K562 (cell line): ENCODE data around the gene MARCHF3. TPM values are rescaled to one million over a fixed set of nuclear protein-coding genes. Genes with fewer than 3 reads are reported as not detected.
A peak's percentile ranks its signal among the peaks of the same experiment; 100 is the strongest.

ENCODE experiments used
- ADNP ChIP-seq: fragments of 200-800 bp; sonication (Bioruptor generic); IDR thresholded peaks from 2 replicates; pipeline ENCODE4 v1.6.1; 2016; ENCODE audit warnings: missing genetic modification characterization, missing compliant biosample characterization
- CAMTA2 ChIP-seq: fragments of 250-450 bp; sonication (Bioruptor Pico); conservative IDR thresholded peaks from 2 replicates; pipeline ENCODE4 v1.5.1; 2022
- CBX2 ChIP-seq: fragments of 200-600 bp; sonication (generic); IDR thresholded peaks from one replicate; pipeline ENCODE4 v1.6.1; 2012; ENCODE audit warnings: mild to moderate bottlenecking, low read length, inconsistent platforms; ENCODE audit not compliant: insufficient read depth, poor library complexity, severe bottlenecking
- CBX3 ChIP-seq, 2 experiments: IDR thresholded peaks; 1 replicate in 1 of 2; 2 replicates in 1 of 2; pipeline ENCODE4 v1.6.1; 2012; ENCODE audit warnings: inconsistent platforms in 2 of 2, low read length in 2 of 2, borderline replicate concordance in 1 of 2, control low read depth in 1 of 2
- CSDE1 ChIP-seq, 2 experiments: fragments of 450-650 bp; IDR thresholded peaks; 2 replicates each; pipeline ENCODE4 v1.6.1; 2016; ENCODE audit warnings: mild to moderate bottlenecking in 1 of 2
- FOXJ3 ChIP-seq: sonication (generic); formaldehyde crosslinking; IDR thresholded peaks from 2 replicates; pipeline ENCODE4 v1.4.0; 2020; ENCODE audit warnings: mild to moderate bottlenecking, missing genetic modification reagents
- NCOA1 ChIP-seq: fragments of 450-650 bp; IDR thresholded peaks from 2 replicates; pipeline ENCODE4 v1.6.1; 2016; ENCODE audit warnings: low read depth
- polyA plus RNA-seq, 8 experiments: library from polyadenylated mRNA; depleted of rRNA in 4 of 8; stranded (reverse) in 5 of 8; unstranded in 3 of 8; fragments of >200 nt; fragmentation: Nextera tagmentation in 2 of 8; fragmentation: Illumina TruSeq in 1 of 8; extraction: Ambion mirVana in 2 of 8; extraction: Trizol in 1 of 8; gene quantifications; 2 replicates each; pipeline versions ENCODE4 v1.2.1 to v1.2.3, GENCODE V29; 2011 to 2014; ENCODE audit warnings: inconsistent platforms in 1 of 8, missing spikeins in 1 of 8
- total RNA-seq, 7 experiments: library from RNA; depleted of rRNA in 6 of 7; stranded (reverse); fragments of >200 nt in 6 of 7; fragmentation: Illumina TruSeq in 2 of 7; extraction: Trizol in 2 of 7; gene quantifications; 2 replicates each; pipeline versions ENCODE4 v1.2.1 to v1.2.3, GENCODE V29; 2011 to 2021; ENCODE audit warnings: low replicate concordance in 1 of 7
- TF ChIP-seq, protein P1 (sequence below): fragments of 250-450 bp; sonication (Bioruptor Pico); IDR thresholded peaks from 2 replicates; pipeline ENCODE4 v1.9.0; 2021; ENCODE audit warnings: mild to moderate bottlenecking, inconsistent platforms
- TF ChIP-seq, protein P2 (sequence below): fragments of 250-450 bp; sonication (Bioruptor Pico); IDR thresholded peaks from 2 replicates; pipeline ENCODE4 v1.4.0; 2020; ENCODE audit warnings: mild to moderate bottlenecking, moderate library complexity
- TF ChIP-seq, protein P3 (sequence below): fragments of 250-450 bp; sonication (Bioruptor Pico); IDR thresholded peaks from 2 replicates; pipeline ENCODE4 v1.8.0; 2021; ENCODE audit warnings: moderate library complexity, mild to moderate bottlenecking, inconsistent platforms
- TF ChIP-seq, protein P4 (sequence below): fragments of 250-450 bp; sonication (Bioruptor Pico); IDR thresholded peaks from 2 replicates; pipeline ENCODE4 v1.4.0; 2020; ENCODE audit warnings: mild to moderate bottlenecking, moderate library complexity
- TF ChIP-seq, protein P5 (sequence below), 3 experiments: IDR thresholded peaks in 2 of 3; conservative IDR thresholded peaks in 1 of 3; 2 replicates each; pipeline ENCODE4 v1.5.1; 2011 to 2012; ENCODE audit warnings: low read length in 3 of 3, mild to moderate bottlenecking in 3 of 3, control low read depth in 2 of 3, improper control_type of control experiment in 1 of 3, inconsistent platforms in 1 of 3, low read depth in 1 of 3, mixed read lengths in 1 of 3, moderate library complexity in 1 of 3; ENCODE audit not compliant: insufficient read depth in 2 of 3
- TF ChIP-seq, protein P6 (sequence below): fragments of 450-650 bp; IDR thresholded peaks from 2 replicates; pipeline ENCODE4 v1.6.1; 2014; ENCODE audit warnings: low read depth, mild to moderate bottlenecking, moderate library complexity, borderline replicate concordance

The MARCHF3 gene
- total and polyA plus RNA-seq, 9 of the 15 experiments (the other 6 are each of a cell fraction or from before 2014, with no cell fraction given) = 5.6 to 37.4 (median 16.5) TPM

DNA sequence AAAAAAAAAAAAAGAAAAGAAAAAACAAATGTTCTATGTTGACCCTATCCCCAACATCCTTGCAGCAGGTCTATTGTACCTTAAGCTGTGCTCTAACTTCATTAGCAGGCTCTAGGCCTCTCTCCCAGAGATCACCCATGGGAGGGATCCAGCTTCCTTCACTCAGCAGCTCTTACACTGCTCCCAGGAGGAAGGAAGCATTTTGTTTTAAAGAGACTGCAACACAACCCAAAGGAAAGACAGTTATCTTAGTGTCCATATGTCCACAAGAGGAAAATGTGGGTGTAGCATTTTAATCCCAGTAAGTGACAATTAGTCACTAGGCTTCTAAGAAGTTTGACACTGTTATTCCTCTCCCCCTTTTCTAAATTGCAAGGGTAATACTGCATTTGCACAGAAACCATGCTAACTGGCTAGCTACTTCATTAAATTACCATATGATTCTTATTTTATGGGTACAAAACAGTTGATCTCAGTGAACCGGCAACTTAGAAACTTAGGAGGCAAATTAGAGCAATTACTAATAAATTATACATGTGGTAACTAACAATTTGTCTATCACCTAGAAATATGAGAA is 58.8 kb downstream of the MARCHF3 start (continued):
- TF ChIP-seq, protein P1, sequence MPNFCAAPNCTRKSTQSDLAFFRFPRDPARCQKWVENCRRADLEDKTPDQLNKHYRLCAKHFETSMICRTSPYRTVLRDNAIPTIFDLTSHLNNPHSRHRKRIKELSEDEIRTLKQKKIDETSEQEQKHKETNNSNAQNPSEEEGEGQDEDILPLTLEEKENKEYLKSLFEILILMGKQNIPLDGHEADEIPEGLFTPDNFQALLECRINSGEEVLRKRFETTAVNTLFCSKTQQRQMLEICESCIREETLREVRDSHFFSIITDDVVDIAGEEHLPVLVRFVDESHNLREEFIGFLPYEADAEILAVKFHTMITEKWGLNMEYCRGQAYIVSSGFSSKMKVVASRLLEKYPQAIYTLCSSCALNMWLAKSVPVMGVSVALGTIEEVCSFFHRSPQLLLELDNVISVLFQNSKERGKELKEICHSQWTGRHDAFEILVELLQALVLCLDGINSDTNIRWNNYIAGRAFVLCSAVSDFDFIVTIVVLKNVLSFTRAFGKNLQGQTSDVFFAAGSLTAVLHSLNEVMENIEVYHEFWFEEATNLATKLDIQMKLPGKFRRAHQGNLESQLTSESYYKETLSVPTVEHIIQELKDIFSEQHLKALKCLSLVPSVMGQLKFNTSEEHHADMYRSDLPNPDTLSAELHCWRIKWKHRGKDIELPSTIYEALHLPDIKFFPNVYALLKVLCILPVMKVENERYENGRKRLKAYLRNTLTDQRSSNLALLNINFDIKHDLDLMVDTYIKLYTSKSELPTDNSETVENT (CRISPR knock-in tag) = no peak
- TF ChIP-seq CBX2 (no peak), ADNP (tag) (no peak), CSDE1 (IDR thresholded peaks at IDR 0.05) (no peak; a peak in 1 of 4 replicates), CAMTA2 (CRISPR knock-in tag) (no peak), CBX3 (IDR thresholded peaks at IDR 0.05; ENCODE audit: borderline replicate concordance in 1 of 2, low read length in 2 of 2) (no peak; a peak in 1 of 3 replicates), NCOA1 (peak; percentile 78), FOXJ3 (CRISPR knock-in tag) (no peak)
- TF ChIP-seq, protein P2, sequence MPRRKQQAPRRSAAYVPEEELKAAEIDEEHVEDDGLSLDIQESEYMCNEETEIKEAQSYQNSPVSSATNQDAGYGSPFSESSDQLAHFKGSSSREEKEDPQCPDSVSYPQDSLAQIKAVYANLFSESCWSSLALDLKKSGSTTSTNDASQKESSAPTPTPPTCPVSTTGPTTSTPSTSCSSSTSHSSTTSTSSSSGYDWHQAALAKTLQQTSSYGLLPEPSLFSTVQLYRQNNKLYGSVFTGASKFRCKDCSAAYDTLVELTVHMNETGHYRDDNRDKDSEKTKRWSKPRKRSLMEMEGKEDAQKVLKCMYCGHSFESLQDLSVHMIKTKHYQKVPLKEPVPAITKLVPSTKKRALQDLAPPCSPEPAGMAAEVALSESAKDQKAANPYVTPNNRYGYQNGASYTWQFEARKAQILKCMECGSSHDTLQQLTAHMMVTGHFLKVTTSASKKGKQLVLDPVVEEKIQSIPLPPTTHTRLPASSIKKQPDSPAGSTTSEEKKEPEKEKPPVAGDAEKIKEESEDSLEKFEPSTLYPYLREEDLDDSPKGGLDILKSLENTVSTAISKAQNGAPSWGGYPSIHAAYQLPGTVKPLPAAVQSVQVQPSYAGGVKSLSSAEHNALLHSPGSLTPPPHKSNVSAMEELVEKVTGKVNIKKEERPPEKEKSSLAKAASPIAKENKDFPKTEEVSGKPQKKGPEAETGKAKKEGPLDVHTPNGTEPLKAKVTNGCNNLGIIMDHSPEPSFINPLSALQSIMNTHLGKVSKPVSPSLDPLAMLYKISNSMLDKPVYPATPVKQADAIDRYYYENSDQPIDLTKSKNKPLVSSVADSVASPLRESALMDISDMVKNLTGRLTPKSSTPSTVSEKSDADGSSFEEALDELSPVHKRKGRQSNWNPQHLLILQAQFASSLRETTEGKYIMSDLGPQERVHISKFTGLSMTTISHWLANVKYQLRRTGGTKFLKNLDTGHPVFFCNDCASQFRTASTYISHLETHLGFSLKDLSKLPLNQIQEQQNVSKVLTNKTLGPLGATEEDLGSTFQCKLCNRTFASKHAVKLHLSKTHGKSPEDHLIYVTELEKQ (CRISPR knock-in tag) = no peak
- TF ChIP-seq, protein P3, sequence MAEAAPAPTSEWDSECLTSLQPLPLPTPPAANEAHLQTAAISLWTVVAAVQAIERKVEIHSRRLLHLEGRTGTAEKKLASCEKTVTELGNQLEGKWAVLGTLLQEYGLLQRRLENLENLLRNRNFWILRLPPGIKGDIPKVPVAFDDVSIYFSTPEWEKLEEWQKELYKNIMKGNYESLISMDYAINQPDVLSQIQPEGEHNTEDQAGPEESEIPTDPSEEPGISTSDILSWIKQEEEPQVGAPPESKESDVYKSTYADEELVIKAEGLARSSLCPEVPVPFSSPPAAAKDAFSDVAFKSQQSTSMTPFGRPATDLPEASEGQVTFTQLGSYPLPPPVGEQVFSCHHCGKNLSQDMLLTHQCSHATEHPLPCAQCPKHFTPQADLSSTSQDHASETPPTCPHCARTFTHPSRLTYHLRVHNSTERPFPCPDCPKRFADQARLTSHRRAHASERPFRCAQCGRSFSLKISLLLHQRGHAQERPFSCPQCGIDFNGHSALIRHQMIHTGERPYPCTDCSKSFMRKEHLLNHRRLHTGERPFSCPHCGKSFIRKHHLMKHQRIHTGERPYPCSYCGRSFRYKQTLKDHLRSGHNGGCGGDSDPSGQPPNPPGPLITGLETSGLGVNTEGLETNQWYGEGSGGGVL = no peak
- TF ChIP-seq, protein P4, sequence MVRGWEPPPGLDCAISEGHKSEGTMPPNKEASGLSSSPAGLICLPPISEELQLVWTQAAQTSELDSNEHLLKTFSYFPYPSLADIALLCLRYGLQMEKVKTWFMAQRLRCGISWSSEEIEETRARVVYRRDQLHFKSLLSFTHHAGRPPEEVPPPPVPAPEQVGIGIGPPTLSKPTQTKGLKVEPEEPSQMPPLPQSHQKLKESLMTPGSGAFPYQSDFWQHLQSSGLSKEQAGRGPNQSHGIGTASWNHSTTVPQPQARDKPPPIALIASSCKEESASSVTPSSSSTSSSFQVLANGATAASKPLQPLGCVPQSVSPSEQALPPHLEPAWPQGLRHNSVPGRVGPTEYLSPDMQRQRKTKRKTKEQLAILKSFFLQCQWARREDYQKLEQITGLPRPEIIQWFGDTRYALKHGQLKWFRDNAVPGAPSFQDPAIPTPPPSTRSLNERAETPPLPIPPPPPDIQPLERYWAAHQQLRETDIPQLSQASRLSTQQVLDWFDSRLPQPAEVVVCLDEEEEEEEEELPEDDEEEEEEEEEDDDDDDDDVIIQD (CRISPR knock-in tag) = no peak
- TF ChIP-seq, protein P5, sequence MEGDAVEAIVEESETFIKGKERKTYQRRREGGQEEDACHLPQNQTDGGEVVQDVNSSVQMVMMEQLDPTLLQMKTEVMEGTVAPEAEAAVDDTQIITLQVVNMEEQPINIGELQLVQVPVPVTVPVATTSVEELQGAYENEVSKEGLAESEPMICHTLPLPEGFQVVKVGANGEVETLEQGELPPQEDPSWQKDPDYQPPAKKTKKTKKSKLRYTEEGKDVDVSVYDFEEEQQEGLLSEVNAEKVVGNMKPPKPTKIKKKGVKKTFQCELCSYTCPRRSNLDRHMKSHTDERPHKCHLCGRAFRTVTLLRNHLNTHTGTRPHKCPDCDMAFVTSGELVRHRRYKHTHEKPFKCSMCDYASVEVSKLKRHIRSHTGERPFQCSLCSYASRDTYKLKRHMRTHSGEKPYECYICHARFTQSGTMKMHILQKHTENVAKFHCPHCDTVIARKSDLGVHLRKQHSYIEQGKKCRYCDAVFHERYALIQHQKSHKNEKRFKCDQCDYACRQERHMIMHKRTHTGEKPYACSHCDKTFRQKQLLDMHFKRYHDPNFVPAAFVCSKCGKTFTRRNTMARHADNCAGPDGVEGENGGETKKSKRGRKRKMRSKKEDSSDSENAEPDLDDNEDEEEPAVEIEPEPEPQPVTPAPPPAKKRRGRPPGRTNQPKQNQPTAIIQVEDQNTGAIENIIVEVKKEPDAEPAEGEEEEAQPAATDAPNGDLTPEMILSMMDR (IDR thresholded peaks at IDR 0.05 in 2 of 3, conservative IDR thresholded peaks at IDR 0.05 in 1 of 3; ENCODE audit: insufficient read depth in 2 of 3, low read depth in 1 of 3, low read length in 3 of 3) = no peak
- TF ChIP-seq, protein P6, sequence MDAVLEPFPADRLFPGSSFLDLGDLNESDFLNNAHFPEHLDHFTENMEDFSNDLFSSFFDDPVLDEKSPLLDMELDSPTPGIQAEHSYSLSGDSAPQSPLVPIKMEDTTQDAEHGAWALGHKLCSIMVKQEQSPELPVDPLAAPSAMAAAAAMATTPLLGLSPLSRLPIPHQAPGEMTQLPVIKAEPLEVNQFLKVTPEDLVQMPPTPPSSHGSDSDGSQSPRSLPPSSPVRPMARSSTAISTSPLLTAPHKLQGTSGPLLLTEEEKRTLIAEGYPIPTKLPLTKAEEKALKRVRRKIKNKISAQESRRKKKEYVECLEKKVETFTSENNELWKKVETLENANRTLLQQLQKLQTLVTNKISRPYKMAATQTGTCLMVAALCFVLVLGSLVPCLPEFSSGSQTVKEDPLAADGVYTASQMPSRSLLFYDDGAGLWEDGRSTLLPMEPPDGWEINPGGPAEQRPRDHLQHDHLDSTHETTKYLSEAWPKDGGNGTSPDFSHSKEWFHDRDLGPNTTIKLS = no peak; the same call in 1 of the 2 replicates
